CD1c-positive myeloid dendritic cell (primary cell): Measurements from ENCODE around the gene PXMP4.
A peak's percentile ranks its signal among the peaks of the same experiment; 100 is the strongest.
"Not testable (repeated sequence)": the region's sequence is repeated elsewhere in the genome, so short reads cannot be mapped to it uniquely, and the experiment has no call there.

ENCODE experiments used
- DNase-seq: peaks from one replicate; pipeline ENCODE4 v3.0.0-alpha.2; 2016; ENCODE audit errors: extremely low spot score

The PXMP4 gene

GRCh38 chr20:33719989-33720709 lies at the start of gene PXMP4:
Gene PXMP4 (minus strand): TSS chr20:33720310. CDS start chr20:33720207, 103 bp downstream.
- DNase-seq = peak; percentile 96

GRCh38 chr20:33769043-33769442 lies 48.9 kb upstream of the PXMP4 start:
- DNase-seq = no peak

- no peak for DNase-seq
These were observed 47.6 kb upstream of the PXMP4 start for GRCh38 chr20:33767777-33768138.

- DNase-seq = no peak
These were observed 46.6 kb upstream of the PXMP4 start for GRCh38 chr20:33766686-33767085.

GRCh38 chr20:33765592-33765991 lies 45.5 kb upstream of the PXMP4 start:
- no peak for DNase-seq

GRCh38 chr20:33765099-33765498 lies 45.0 kb upstream of the PXMP4 start:
- DNase-seq = no peak

GRCh38 chr20:33761698-33762250 lies 41.7 kb upstream of the PXMP4 start:
- DNase-seq = no peak

- no peak for DNase-seq
These were observed 37.3 kb upstream of the PXMP4 start for GRCh38 chr20:33757458-33757857.

GRCh38 chr20:33757046-33757445 lies 36.9 kb upstream of the PXMP4 start:
- no peak for DNase-seq

- DNase-seq = not testable (repeated sequence)
These were observed 35.9 kb upstream of the PXMP4 start for GRCh38 chr20:33755936-33756490.

GRCh38 chr20:33753763-33754162 lies 33.7 kb upstream of the PXMP4 start:
- DNase-seq = no peak

- no peak for DNase-seq
These were observed 33.0 kb upstream of the PXMP4 start for GRCh38 chr20:33753143-33753542.

- DNase-seq = no peak
These were observed 31.7 kb upstream of the PXMP4 start for GRCh38 chr20:33751775-33752174.

GRCh38 chr20:33746325-33746998 lies 26.4 kb upstream of the PXMP4 start:
- DNase-seq = no peak

- DNase-seq = no peak
These were observed 24.8 kb upstream of the PXMP4 start for GRCh38 chr20:33744773-33745385.

GRCh38 chr20:33744181-33744580 lies 24.1 kb upstream of the PXMP4 start:
- no peak for DNase-seq

GRCh38 chr20:33740189-33740588 lies 20.1 kb upstream of the PXMP4 start:
- DNase-seq = no peak

- no peak for DNase-seq
These were observed 19.4 kb upstream of the PXMP4 start for GRCh38 chr20:33739493-33739892.

GRCh38 chr20:33736962-33737361 lies 16.9 kb upstream of the PXMP4 start:
- no peak for DNase-seq

- peak; percentile 83 for DNase-seq
These were observed 13.8 kb upstream of the PXMP4 start for GRCh38 chr20:33733654-33734576.
